Endothelial cell of umbilical vein (primary cell): Measurements from ENCODE around the gene KIF17. TPM values are rescaled to one million over a fixed set of nuclear protein-coding genes. Genes with fewer than 3 reads are reported as not detected.

ENCODE experiments used
- BruUV-seq: library from RNA; stranded (reverse); fragments of 400-500 nt; replicated peaks from 2 replicates; lab custom pipeline; 2021; lab: Mats Ljungman, UMichigan
- CTCF ChIA-PET: fragments of 300-600, 350-600 bp; sonication (Branson Sonifier 250); formaldehyde crosslinking; loops from one replicate; lab custom pipeline; 2021; ENCODE audit warnings: antibody characterized with exemption, inconsistent platforms; lab: Charles Lee
- POLR2A ChIA-PET: fragments of 300-600, 350-600 bp; sonication (Branson Sonifier 250); formaldehyde crosslinking; loops from one replicate; lab custom pipeline; 2021; ENCODE audit warnings: antibody characterized with exemption, inconsistent platforms; lab: Charles Lee
- DNase-seq: peaks from one replicate; pipeline ENCODE4 v3.0.0-alpha.2; 2011; ENCODE audit warnings: low read depth, low spot score
- FAIRE-seq: peaks from 2 replicates; lab custom pipeline; 2011; peaks lifted over from hg19 to GRCh38; lab: Jason Lieb, UNC
- H2AFZ ChIP-seq: 2 replicates; pipeline ENCODE4 v1.6.0; 2012; ENCODE audit warnings: low read depth, low read length, control low read depth, inconsistent platforms
- H3K27ac ChIP-seq: 2 replicates; pipeline ENCODE4 v1.5.1; 2011; ENCODE audit warnings: low read depth, mild to moderate bottlenecking, control low read depth, low read length, moderate library complexity; ENCODE audit not compliant: insufficient read depth
- H3K27me3 ChIP-seq, 2 experiments: 2 replicates each; pipeline versions ENCODE4 v1.6.0 to v1.6.1; 2011; ENCODE audit warnings: low read length in 2 of 2, mixed read lengths in 1 of 2; ENCODE audit not compliant: control insufficient read depth in 2 of 2, insufficient read depth in 2 of 2
- H3K36me3 ChIP-seq, 2 experiments: 2 replicates in 1 of 2; 3 replicates in 1 of 2; pipeline ENCODE4 v1.5.1; 2011; ENCODE audit warnings: low read length in 2 of 2, mild to moderate bottlenecking in 1 of 2, moderate library complexity in 1 of 2; ENCODE audit not compliant: control insufficient read depth in 2 of 2, insufficient read depth in 2 of 2; ENCODE audit errors: extremely low read depth in 1 of 2
- H3K4me1 ChIP-seq: 3 replicates; pipeline ENCODE4 v1.5.1; 2011; ENCODE audit warnings: mild to moderate bottlenecking, low read length; ENCODE audit not compliant: control insufficient read depth, insufficient read depth; ENCODE audit errors: extremely low read depth
- H3K4me2 ChIP-seq: 2 replicates; pipeline ENCODE4 v1.6.1; 2011; ENCODE audit warnings: low read length, control low read depth, mixed read lengths; ENCODE audit not compliant: insufficient read depth
- H3K4me3 ChIP-seq, 3 experiments: fragments of 200-600 bp in 1 of 3; sonication (generic), shearing (Covaris generic) in 1 of 3; replicated peaks in 1 of 3; 2 replicates each; pipeline ENCODE4 v1.5.1; 2011 to 2016; ENCODE audit warnings: control low read depth in 3 of 3, low read length in 3 of 3, mild to moderate bottlenecking in 2 of 3, inconsistent platforms in 1 of 3, low read depth in 1 of 3, moderate library complexity in 1 of 3; ENCODE audit not compliant: insufficient read depth in 1 of 3
- H3K79me2 ChIP-seq: 2 replicates; pipeline ENCODE4 v1.6.0; 2012; ENCODE audit warnings: low read length, inconsistent platforms; ENCODE audit not compliant: control insufficient read depth, insufficient read depth
- H3K9ac ChIP-seq: replicated peaks from 2 replicates; pipeline ENCODE3; 2011; ENCODE audit warnings: low read length, control low read depth; ENCODE audit not compliant: insufficient read depth; ENCODE audit errors: extremely low read depth
- H3K9me1 ChIP-seq: replicated peaks from 3 replicates; pipeline ENCODE4 v1.6.0; 2011; ENCODE audit warnings: mild to moderate bottlenecking, low read length; ENCODE audit not compliant: control insufficient read depth, insufficient read depth; ENCODE audit errors: extremely low read depth
- H3K9me3 ChIP-seq: replicated peaks from 2 replicates; pipeline ENCODE4 v1.5.1; 2012; ENCODE audit warnings: low read length, inconsistent platforms; ENCODE audit not compliant: control insufficient read depth, insufficient read depth
- H4K20me1 ChIP-seq: replicated peaks from 2 replicates; pipeline ENCODE3; 2011; ENCODE audit warnings: mild to moderate bottlenecking, low read length; ENCODE audit not compliant: control insufficient read depth, insufficient read depth; ENCODE audit errors: extremely low read depth
- EZH2 ChIP-seq: IDR thresholded peaks from 2 replicates; pipeline ENCODE4 v1.6.1; 2012; ENCODE audit warnings: borderline replicate concordance, low read depth, mild to moderate bottlenecking, moderate library complexity, low read length, inconsistent platforms; ENCODE audit not compliant: severe bottlenecking
- FOS ChIP-seq: IDR thresholded peaks from 2 replicates; pipeline ENCODE4 v1.6.1; 2011; ENCODE audit warnings: mild to moderate bottlenecking, low read length, moderate library complexity, borderline replicate concordance; ENCODE audit not compliant: insufficient read depth
- GATA2 ChIP-seq: IDR thresholded peaks from 2 replicates; pipeline ENCODE4 v1.7.0; 2011; ENCODE audit warnings: low read depth, mild to moderate bottlenecking, moderate library complexity, mixed read lengths, low read length; ENCODE audit not compliant: insufficient read length, insufficient read depth
- JUN ChIP-seq: IDR thresholded peaks from 2 replicates; pipeline ENCODE4 v1.6.1; 2011; ENCODE audit warnings: borderline replicate concordance, low read depth; ENCODE audit not compliant: insufficient read length, insufficient read depth
- MYC ChIP-seq: IDR thresholded peaks from one replicate; pipeline ENCODE4 v1.6.1; 2011; ENCODE audit warnings: mild to moderate bottlenecking, low read depth, low read length
- POLR2A ChIP-seq: IDR thresholded peaks from 2 replicates; pipeline ENCODE4 v1.6.1; 2012; ENCODE audit warnings: low read depth, mild to moderate bottlenecking, control low read depth, low read length
- POLR2AphosphoS5 ChIP-seq: IDR thresholded peaks from 2 replicates; pipeline ENCODE4 v1.6.1; 2012; ENCODE audit warnings: low read depth, mild to moderate bottlenecking, control low read depth, low read length, moderate library complexity; ENCODE audit not compliant: insufficient read depth
- dilution Hi-C: fragments of 300-500 bp; cut with MboI; formaldehyde crosslinking; loops from one replicate; pipeline ENCODE4 v1.15.0; 2019; ENCODE audit warnings: low sequenced_read_pairs; ENCODE audit not compliant: extremely low pct_ligation_motif_present
- intact Hi-C: fragments of 100-400 bp; cut with micrococcal nuclease; formaldehyde crosslinking; loops from one replicate; pipeline ENCODE4 v1.10.0; 2022
- polyA plus RNA-seq, 4 experiments: library from polyadenylated mRNA; depleted of rRNA in 3 of 4; stranded (reverse) in 3 of 4; unstranded in 1 of 4; fragments of >200 nt; gene quantifications; 2 replicates each; pipeline versions ENCODE4 v1.2.1 to v1.2.3, GENCODE V29; 2011 to 2012; ENCODE audit warnings: missing spikeins in 1 of 4
- total RNA-seq: library from RNA; stranded (reverse); gene quantifications from 2 replicates; pipeline ENCODE4 v1.2.3, GENCODE V29; 2021
- TF ChIP-seq, protein P1 (sequence below), 2 donors: IDR thresholded peaks; 1 replicate in 1 of 2; 2 replicates in 1 of 2; pipeline ENCODE4 v1.5.1; 2011; ENCODE audit warnings: low read length in 2 of 2, mild to moderate bottlenecking in 2 of 2, moderate library complexity in 2 of 2, control low read depth in 1 of 2, inconsistent platforms in 1 of 2, low read depth in 1 of 2; ENCODE audit not compliant: insufficient read depth in 1 of 2; ENCODE audit errors: extremely low read depth in 1 of 2
- TF ChIP-seq, protein P2 (sequence below): IDR thresholded peaks from 2 replicates; pipeline ENCODE4 v1.6.1; 2011; ENCODE audit not compliant: insufficient read depth, insufficient read length

KIF17 gene
- total and polyA plus RNA-seq, 2 donors (not counting 3 experiments of a cell fraction or from before 2014, with no cell fraction given): 1.1 to 1.5 TPM

DNA sequence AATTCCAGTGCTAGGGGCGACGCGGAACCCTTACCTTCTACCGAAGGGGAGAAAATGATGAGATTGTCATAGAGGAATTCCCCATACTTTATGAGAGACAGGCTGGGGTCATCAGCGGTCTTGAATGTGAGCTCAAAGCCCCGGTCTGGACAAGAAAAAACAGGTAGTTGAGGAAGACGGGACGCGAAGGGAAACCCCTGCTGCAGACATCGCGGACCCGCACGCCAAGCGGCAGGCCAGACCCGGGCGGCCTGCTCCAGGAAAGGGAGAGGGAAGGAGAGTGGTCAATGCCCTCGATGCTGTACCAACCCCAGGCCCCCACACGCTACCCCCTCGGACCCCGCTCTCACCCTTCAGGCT lies 57.0 kb downstream of the KIF17 start:
- H3K4me3 ChIP-seq: peak overlapping the region; percentile 64 to 93 (median 88)
- H4K20me1 ChIP-seq: no peaks in the 10 kb centered on the region
- dilution Hi-C loops: no loop called here
- H3K79me2 ChIP-seq: peaks cover 40% of the 10 kb centered on the region
- POLR2A ChIA-PET: no interaction called here
- peak overlapping the region; percentile 97 for H3K4me2 ChIP-seq
- TF ChIP-seq JUN: no peak
- TF ChIP-seq, protein P1, sequence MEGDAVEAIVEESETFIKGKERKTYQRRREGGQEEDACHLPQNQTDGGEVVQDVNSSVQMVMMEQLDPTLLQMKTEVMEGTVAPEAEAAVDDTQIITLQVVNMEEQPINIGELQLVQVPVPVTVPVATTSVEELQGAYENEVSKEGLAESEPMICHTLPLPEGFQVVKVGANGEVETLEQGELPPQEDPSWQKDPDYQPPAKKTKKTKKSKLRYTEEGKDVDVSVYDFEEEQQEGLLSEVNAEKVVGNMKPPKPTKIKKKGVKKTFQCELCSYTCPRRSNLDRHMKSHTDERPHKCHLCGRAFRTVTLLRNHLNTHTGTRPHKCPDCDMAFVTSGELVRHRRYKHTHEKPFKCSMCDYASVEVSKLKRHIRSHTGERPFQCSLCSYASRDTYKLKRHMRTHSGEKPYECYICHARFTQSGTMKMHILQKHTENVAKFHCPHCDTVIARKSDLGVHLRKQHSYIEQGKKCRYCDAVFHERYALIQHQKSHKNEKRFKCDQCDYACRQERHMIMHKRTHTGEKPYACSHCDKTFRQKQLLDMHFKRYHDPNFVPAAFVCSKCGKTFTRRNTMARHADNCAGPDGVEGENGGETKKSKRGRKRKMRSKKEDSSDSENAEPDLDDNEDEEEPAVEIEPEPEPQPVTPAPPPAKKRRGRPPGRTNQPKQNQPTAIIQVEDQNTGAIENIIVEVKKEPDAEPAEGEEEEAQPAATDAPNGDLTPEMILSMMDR (IDR thresholded peaks at IDR 0.05; ENCODE audit: extremely low read depth in 1 of 2, insufficient read depth in 1 of 2, low read depth in 1 of 2, low read length in 2 of 2): no peak
- no peak for TF ChIP-seq EZH2
- no peak for TF ChIP-seq FOS
- no peak for TF ChIP-seq MYC
- TF ChIP-seq POLR2A: no peak
- TF ChIP-seq POLR2AphosphoS5: no peak
- TF ChIP-seq, protein P2, sequence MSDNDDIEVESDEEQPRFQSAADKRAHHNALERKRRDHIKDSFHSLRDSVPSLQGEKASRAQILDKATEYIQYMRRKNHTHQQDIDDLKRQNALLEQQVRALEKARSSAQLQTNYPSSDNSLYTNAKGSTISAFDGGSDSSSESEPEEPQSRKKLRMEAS: no peak
- TF ChIP-seq GATA2: no peak
- no peaks in the 10 kb centered on the region for H3K9me3 ChIP-seq
- CTCF ChIA-PET: interaction anchor here (1.2 to 2.1 kb wide), 3 partner anchors 10 to 86 kb away, joined by 5 to 9 read pairs (median 6); no protein-coding TSS in a partner anchor
- peaks cover 2 to 18% of the 10 kb centered on the region in 2 experiments for H3K36me3 ChIP-seq
- H3K4me1 ChIP-seq: peaks cover 22% of the 10 kb centered on the region
- no peaks in the 10 kb centered on the region for H3K27me3 ChIP-seq
- intact Hi-C loops: no loop called here
- no peaks in the 10 kb centered on the region for H3K9me1 ChIP-seq
- peak overlapping the region; percentile 82 for H2AFZ ChIP-seq
- FAIRE-seq: peak; percentile 53
- peak overlapping the region; percentile 83 for H3K9ac ChIP-seq
- peak overlapping the region; percentile 48 for H3K27ac ChIP-seq
- no peak for DNase-seq
- no TSS peak for BruUV-seq
